ENCODE data around the gene RCAN2. TPM values are rescaled to one million over a fixed set of nuclear protein-coding genes. Genes with fewer than 3 reads are reported as not detected.

The RCAN2 gene
- total RNA-seq, 1 experiment from 2014 or later = 4.7 TPM

- Histone ChIP-seq H3K9me2 (replicated peaks; ENCODE audit: insufficient read depth, low read length) (no peaks in the 10 kb centered on the region), H3K79me2 (ENCODE audit: low read length) (no peaks in the 10 kb centered on the region)
- DNase-seq = no peak
Measured at GRCh38 chr6:46254331-46254730, 236.9 kb downstream of the RCAN2 start.

GRCh38 chr6:46251583-46252339 lies 239.5 kb downstream of the RCAN2 start:
- Histone ChIP-seq H3K9me2 (replicated peaks; ENCODE audit: insufficient read depth, low read length) (no peaks in the 10 kb centered on the region), H3K4me3 (ENCODE audit: low read length) (no peak overlapping the region), H2AFZ (ENCODE audit: low read length) (no peak overlapping the region), H3K27me3 (ENCODE audit: low read length) (no peaks in the 10 kb centered on the region), H3K79me2 (ENCODE audit: low read length) (no peaks in the 10 kb centered on the region), H3K9ac (ENCODE audit: low read length) (no peak overlapping the region), H3K27ac (ENCODE audit: low read length) (no peak overlapping the region), H3K4me2 (ENCODE audit: low read depth, low read length, poor library complexity, severe bottlenecking) (no peak overlapping the region), H3K36me3 (ENCODE audit: insufficient read depth, low read length) (no peaks in the 10 kb centered on the region), H3K4me1 (ENCODE audit: low read length) (no peaks in the 10 kb centered on the region), H4K20me1 (ENCODE audit: insufficient read depth, low read depth, low read length) (no peaks in the 10 kb centered on the region), H3K9me3 (ENCODE audit: low read length) (no peaks in the 10 kb centered on the region)
- DNase-seq = no peak

More at GRCh38 chr6:46254331-46254730, 236.9 kb downstream of the RCAN2 start:
- Histone ChIP-seq H3K27me3 (ENCODE audit: low read length) (no peaks in the 10 kb centered on the region), H3K27ac (ENCODE audit: low read length) (no peak overlapping the region), H3K4me1 (ENCODE audit: low read length) (0 out of 2 replicates have a peak, but pooled peaks cover 3% of the 10 kb centered on the region), H4K20me1 (ENCODE audit: insufficient read depth, low read depth, low read length) (no peaks in the 10 kb centered on the region), H3K9me3 (ENCODE audit: low read length) (no peaks in the 10 kb centered on the region), H3K4me3 (ENCODE audit: low read length) (no peak overlapping the region), H2AFZ (ENCODE audit: low read length) (no peak overlapping the region), H3K4me2 (ENCODE audit: low read depth, low read length, poor library complexity, severe bottlenecking) (no peak overlapping the region), H3K36me3 (ENCODE audit: insufficient read depth, low read length) (no peaks in the 10 kb centered on the region), H3K9ac (ENCODE audit: low read length) (no peak overlapping the region)

GRCh38 chr6:46248143-46248542 lies 243.1 kb downstream of the RCAN2 start:
- Histone ChIP-seq H2AFZ (ENCODE audit: low read length) (no peak overlapping the region), H3K79me2 (ENCODE audit: low read length) (no peaks in the 10 kb centered on the region), H3K4me3 (ENCODE audit: low read length) (no peak overlapping the region), H3K27me3 (ENCODE audit: low read length) (no peaks in the 10 kb centered on the region), H3K9ac (ENCODE audit: low read length) (no peak overlapping the region), H4K20me1 (ENCODE audit: insufficient read depth, low read depth, low read length) (no peaks in the 10 kb centered on the region), H3K4me2 (ENCODE audit: low read depth, low read length, poor library complexity, severe bottlenecking) (no peak overlapping the region), H3K4me1 (ENCODE audit: low read length) (peaks cover 9% of the 10 kb centered on the region), H3K9me3 (ENCODE audit: low read length) (no peaks in the 10 kb centered on the region), H3K36me3 (ENCODE audit: insufficient read depth, low read length) (no peaks in the 10 kb centered on the region), H3K27ac (ENCODE audit: low read length) (no peak overlapping the region), H3K9me2 (replicated peaks; ENCODE audit: insufficient read depth, low read length) (no peaks in the 10 kb centered on the region)
- no peak for DNase-seq

GRCh38 chr6:46246727-46247126 lies 244.5 kb downstream of the RCAN2 start:
- DNase-seq = no peak
- Histone ChIP-seq H3K4me1 (ENCODE audit: low read length) (peaks cover 9% of the 10 kb centered on the region), H3K4me3 (ENCODE audit: low read length) (no peak overlapping the region), H2AFZ (ENCODE audit: low read length) (no peak overlapping the region), H3K79me2 (ENCODE audit: low read length) (no peaks in the 10 kb centered on the region), H3K9ac (ENCODE audit: low read length) (no peak overlapping the region), H3K9me2 (replicated peaks; ENCODE audit: insufficient read depth, low read length) (no peaks in the 10 kb centered on the region), H3K36me3 (ENCODE audit: insufficient read depth, low read length) (no peaks in the 10 kb centered on the region), H3K27ac (ENCODE audit: low read length) (no peak overlapping the region), H3K9me3 (ENCODE audit: low read length) (no peaks in the 10 kb centered on the region), H3K27me3 (ENCODE audit: low read length) (no peaks in the 10 kb centered on the region), H3K4me2 (ENCODE audit: low read depth, low read length, poor library complexity, severe bottlenecking) (no peak overlapping the region), H4K20me1 (ENCODE audit: insufficient read depth, low read depth, low read length) (no peaks in the 10 kb centered on the region)

- H3K36me3 ChIP-seq (ENCODE audit: insufficient read depth, low read length) = no peaks in the 10 kb centered on the region
- H3K4me1 ChIP-seq (ENCODE audit: low read length) = peaks cover 9% of the 10 kb centered on the region
- no peaks in the 10 kb centered on the region for H4K20me1 ChIP-seq (ENCODE audit: insufficient read depth, low read depth, low read length)
- no peak overlapping the region for H3K4me3 ChIP-seq (ENCODE audit: low read length)
- no peaks in the 10 kb centered on the region for H3K79me2 ChIP-seq (ENCODE audit: low read length)
- no peak for DNase-seq
- no peak overlapping the region for H2AFZ ChIP-seq (ENCODE audit: low read length)
- no peaks in the 10 kb centered on the region for H3K27me3 ChIP-seq (ENCODE audit: low read length)
- H3K9me2 ChIP-seq (replicated peaks; ENCODE audit: insufficient read depth, low read length) = no peaks in the 10 kb centered on the region
- no peak overlapping the region for H3K9ac ChIP-seq (ENCODE audit: low read length)
- H3K27ac ChIP-seq (ENCODE audit: low read length) = no peak overlapping the region
- H3K9me3 ChIP-seq (ENCODE audit: low read length) = no peaks in the 10 kb centered on the region
- H3K4me2 ChIP-seq (ENCODE audit: low read depth, low read length, poor library complexity, severe bottlenecking) = no peak overlapping the region
Measured at GRCh38 chr6:46246081-46246480, 245.2 kb downstream of the RCAN2 start.

GRCh38 chr6:46244670-46245069 lies 246.6 kb downstream of the RCAN2 start:
- no peak overlapping the region for H2AFZ ChIP-seq (ENCODE audit: low read length)
- no peaks in the 10 kb centered on the region for H3K27me3 ChIP-seq (ENCODE audit: low read length)
- H3K4me3 ChIP-seq (ENCODE audit: low read length) = no peak overlapping the region
- H3K27ac ChIP-seq (ENCODE audit: low read length) = no peak overlapping the region
- H4K20me1 ChIP-seq (ENCODE audit: insufficient read depth, low read depth, low read length) = no peaks in the 10 kb centered on the region
- H3K36me3 ChIP-seq (ENCODE audit: insufficient read depth, low read length) = no peaks in the 10 kb centered on the region
- no peak for DNase-seq
- H3K79me2 ChIP-seq (ENCODE audit: low read length) = no peaks in the 10 kb centered on the region
- peaks cover 9% of the 10 kb centered on the region for H3K4me1 ChIP-seq (ENCODE audit: low read length)
- H3K9me3 ChIP-seq (ENCODE audit: low read length) = no peaks in the 10 kb centered on the region
- no peak overlapping the region for H3K4me2 ChIP-seq (ENCODE audit: low read depth, low read length, poor library complexity, severe bottlenecking)
- H3K9me2 ChIP-seq (replicated peaks; ENCODE audit: insufficient read depth, low read length) = no peaks in the 10 kb centered on the region
- H3K9ac ChIP-seq (ENCODE audit: low read length) = no peak overlapping the region

- Histone ChIP-seq H2AFZ (ENCODE audit: low read length) (no peak overlapping the region), H3K4me3 (ENCODE audit: low read length) (no peak overlapping the region), H3K4me1 (ENCODE audit: low read length) (peaks cover 9% of the 10 kb centered on the region), H3K27me3 (ENCODE audit: low read length) (no peaks in the 10 kb centered on the region), H3K9me2 (replicated peaks; ENCODE audit: insufficient read depth, low read length) (no peaks in the 10 kb centered on the region), H3K79me2 (ENCODE audit: low read length) (no peaks in the 10 kb centered on the region), H3K9me3 (ENCODE audit: low read length) (no peaks in the 10 kb centered on the region), H3K36me3 (ENCODE audit: insufficient read depth, low read length) (no peaks in the 10 kb centered on the region), H4K20me1 (ENCODE audit: insufficient read depth, low read depth, low read length) (no peaks in the 10 kb centered on the region), H3K4me2 (ENCODE audit: low read depth, low read length, poor library complexity, severe bottlenecking) (no peak overlapping the region), H3K27ac (ENCODE audit: low read length) (no peak overlapping the region), H3K9ac (ENCODE audit: low read length) (no peak overlapping the region)
- no peak for DNase-seq
Measured at GRCh38 chr6:46243754-46244153, 247.5 kb downstream of the RCAN2 start.

- H3K27ac ChIP-seq (ENCODE audit: low read length) = no peak overlapping the region
- H3K4me3 ChIP-seq (ENCODE audit: low read length) = no peak overlapping the region
- no peak overlapping the region for H2AFZ ChIP-seq (ENCODE audit: low read length)
- H3K27me3 ChIP-seq (ENCODE audit: low read length) = no peaks in the 10 kb centered on the region
- no peak overlapping the region for H3K4me2 ChIP-seq (ENCODE audit: low read depth, low read length, poor library complexity, severe bottlenecking)
- no peak for DNase-seq
- no peaks in the 10 kb centered on the region for H3K9me2 ChIP-seq (replicated peaks; ENCODE audit: insufficient read depth, low read length)
- H4K20me1 ChIP-seq (ENCODE audit: insufficient read depth, low read depth, low read length) = no peaks in the 10 kb centered on the region
- H3K9me3 ChIP-seq (ENCODE audit: low read length) = no peaks in the 10 kb centered on the region
- H3K4me1 ChIP-seq (ENCODE audit: low read length) = peaks cover 9% of the 10 kb centered on the region
- H3K36me3 ChIP-seq (ENCODE audit: insufficient read depth, low read length) = no peaks in the 10 kb centered on the region
- H3K9ac ChIP-seq (ENCODE audit: low read length) = no peak overlapping the region
- H3K79me2 ChIP-seq (ENCODE audit: low read length) = no peaks in the 10 kb centered on the region
Measured at GRCh38 chr6:46242921-46243320, 248.3 kb downstream of the RCAN2 start.
